K562 (cell line): Measurements from ENCODE around the gene JMJD1C. TPM values are rescaled to one million over a fixed set of nuclear protein-coding genes. Genes with fewer than 3 reads are reported as not detected.

Experiments used
- ATAC-seq: fragments of 200-7000 bp; cut with Tn5 transposase; 3 replicates; pipeline ENCODE4 v1.9.1; 2020; ENCODE audit warnings: moderate library complexity
- BruUV-seq: library from RNA; stranded (reverse); fragments of 400-500 nt; replicated peaks from 2 replicates; lab custom pipeline; 2021; lab: Mats Ljungman, UMichigan
- CTCF ChIA-PET: fragments of 300-600 bp; formaldehyde crosslinking; extraction: SDS; loops from one replicate; lab custom pipeline; 2021; ENCODE audit warnings: low intra/inter-chr PET ratio; lab: Yijun Ruan, JAX
- POLR2A ChIA-PET: fragments of 300-600, 350-650 bp; sonication (Branson Sonifier 250); formaldehyde crosslinking; extraction: SDS; loops from one replicate; lab custom pipeline; 2021; ENCODE audit warnings: antibody characterized with exemption, inconsistent platforms; lab: Yijun Ruan, JAX
- DNase-seq, 4 experiments: peaks; one replicate each; pipeline versions ENCODE4 v3.0.0 to v3.0.0-alpha.2; 2011 to 2018; ENCODE audit warnings: low spot score in 3 of 4, mixed read lengths in 3 of 4; ENCODE audit errors: extremely low read depth in 1 of 4
- FAIRE-seq: peaks from 2 replicates; lab custom pipeline; 2011; peaks lifted over from hg19 to GRCh38; lab: Jason Lieb, UNC
- H2AFZ ChIP-seq: 2 replicates; pipeline ENCODE4 v1.6.0; 2011; ENCODE audit warnings: low read depth, low read length, control low read depth, inconsistent platforms
- H3K27ac ChIP-seq: fragments of 200-600 bp; 3 replicates; pipeline ENCODE4 v1.8.0; 2011; ENCODE audit warnings: low read depth, mild to moderate bottlenecking, control low read depth, inconsistent platforms, low read length, moderate library complexity, mixed read lengths; ENCODE audit errors: extremely low read depth
- H3K27me3 ChIP-seq, 2 experiments: fragments of 300-600 bp in 1 of 2; 2 replicates in 1 of 2; 3 replicates in 1 of 2; pipeline versions ENCODE4 v1.6.0 to v1.8.0; 2011; ENCODE audit warnings: inconsistent platforms in 2 of 2, low read length in 2 of 2, mild to moderate bottlenecking in 1 of 2, mixed read lengths in 1 of 2, moderate library complexity in 1 of 2; ENCODE audit not compliant: control insufficient read depth in 2 of 2, insufficient read depth in 2 of 2
- H3K36me3 ChIP-seq: fragments of 300-600 bp; 3 replicates; pipeline ENCODE4 v1.8.0; 2011; ENCODE audit warnings: mild to moderate bottlenecking, low read length, inconsistent platforms; ENCODE audit not compliant: control insufficient read depth, insufficient read depth
- H3K4me1 ChIP-seq, 2 experiments: fragments of 200-600 bp in 1 of 2; replicated peaks in 1 of 2; 2 replicates in 1 of 2; 3 replicates in 1 of 2; pipeline versions ENCODE4 v1.5.1 to v1.8.0; 2011; ENCODE audit warnings: inconsistent platforms in 2 of 2, low read length in 2 of 2, mild to moderate bottlenecking in 1 of 2, mixed read lengths in 1 of 2, moderate library complexity in 1 of 2; ENCODE audit not compliant: control insufficient read depth in 2 of 2, insufficient read depth in 2 of 2
- H3K4me2 ChIP-seq: 2 replicates; pipeline ENCODE4 v1.6.1; 2011; ENCODE audit warnings: low read length, control low read depth, inconsistent platforms, mixed read lengths; ENCODE audit not compliant: insufficient read depth
- H3K4me3 ChIP-seq: fragments of 200-600 bp; sonication (generic), shearing (Covaris generic); 2 replicates; pipeline ENCODE4 v1.5.1; 2016; ENCODE audit warnings: control low read depth, inconsistent platforms
- H3K79me2 ChIP-seq: fragments of 200-600 bp; 3 replicates; pipeline ENCODE4 v1.8.0; 2011; ENCODE audit warnings: low read length, inconsistent platforms; ENCODE audit not compliant: control insufficient read depth, insufficient read depth
- H3K9ac ChIP-seq, 2 experiments: 2 replicates each; pipeline versions ENCODE4 v1.6.0 to v1.6.1; 2011; ENCODE audit warnings: low read depth in 2 of 2, low read length in 2 of 2, control low read depth in 1 of 2, inconsistent platforms in 1 of 2, mild to moderate bottlenecking in 1 of 2, mixed read lengths in 1 of 2; ENCODE audit not compliant: insufficient read depth in 1 of 2
- H3K9me1 ChIP-seq: one replicate; pipeline ENCODE4 v1.6.0; 2011; ENCODE audit warnings: inconsistent platforms, mild to moderate bottlenecking, low read length, moderate library complexity; ENCODE audit not compliant: control insufficient read depth, insufficient read depth
- H3K9me3 ChIP-seq: replicated peaks from 2 replicates; pipeline ENCODE4 v1.5.1; 2011; ENCODE audit warnings: low read depth, low read length, inconsistent platforms; ENCODE audit not compliant: control insufficient read depth, insufficient read depth
- H4K20me1 ChIP-seq: replicated peaks from 2 replicates; pipeline ENCODE4 v1.6.1; 2011; ENCODE audit warnings: low read length, inconsistent platforms, mixed read lengths; ENCODE audit not compliant: control insufficient read depth, insufficient read depth
- BRF1 ChIP-seq: IDR thresholded peaks from 3 replicates; pipeline ENCODE4 v1.6.1; 2011; ENCODE audit warnings: borderline replicate concordance, mild to moderate bottlenecking; ENCODE audit not compliant: insufficient read length; ENCODE audit errors: extremely low read depth
- DACH1 ChIP-seq: fragments of 450-650 bp; IDR thresholded peaks from 2 replicates; pipeline ENCODE4 v1.6.1; 2018; ENCODE audit not compliant: partially characterized antibody
- FOS ChIP-seq: IDR thresholded peaks from 3 replicates; pipeline ENCODE4 v1.6.1; 2011; ENCODE audit not compliant: insufficient read length; ENCODE audit errors: extremely low read depth
- LCOR ChIP-seq: sonication (generic); formaldehyde crosslinking; IDR thresholded peaks from 2 replicates; pipeline ENCODE4 v1.8.0; 2022; ENCODE audit warnings: mild to moderate bottlenecking, missing genetic modification reagents
- PBX2 ChIP-seq, 2 experiments: IDR thresholded peaks in 1 of 2; conservative IDR thresholded peaks in 1 of 2; 2 replicates each; pipeline ENCODE4 v1.6.1; 2016; ENCODE audit warnings: low read depth in 2 of 2, mild to moderate bottlenecking in 1 of 2, missing compliant biosample characterization in 1 of 2, missing genetic modification characterization in 1 of 2, moderate library complexity in 1 of 2
- PHF20 ChIP-seq: fragments of 450-650 bp; IDR thresholded peaks from 2 replicates; pipeline ENCODE4 v1.6.1; 2018; ENCODE audit not compliant: partially characterized antibody
- RCOR1 ChIP-seq, 2 experiments: IDR thresholded peaks; 2 replicates each; pipeline ENCODE4 v1.6.1; 2012; ENCODE audit warnings: low read depth in 2 of 2, low read length in 2 of 2, borderline replicate concordance in 1 of 2, improper control_type of control experiment in 1 of 2
- SMAD3 ChIP-seq: fragments of 450-650 bp; formaldehyde crosslinking; conservative IDR thresholded peaks from 2 replicates; pipeline ENCODE4 v1.4.0; 2020; ENCODE audit warnings: mild to moderate bottlenecking
- WGBS: fragments of 100-300 bp; shearing (Covaris generic); methylation state at CpG from one replicate; pipeline ENCODE4 v1.1.6; 2016; ENCODE audit warnings: low coverage, mixed read lengths; ENCODE audit not compliant: insufficient coverage; ENCODE audit errors: missing lambda C conversion rate; 5-methylcytosine and 5-hydroxymethylcytosine counted together
- in situ Hi-C: fragments of 300-500 bp; cut with MboI; formaldehyde crosslinking; loops from 4 replicates; pipeline ENCODE4 v1.15.0; 2018; ENCODE audit warnings: inconsistent platforms, mixed read lengths
- intact Hi-C: fragments of 100-400 bp; cut with micrococcal nuclease; formaldehyde crosslinking; loops from 2 replicates; pipeline ENCODE4 v1.14.2; 2022
- polyA plus RNA-seq, 8 experiments: library from polyadenylated mRNA; depleted of rRNA in 4 of 8; stranded (reverse) in 5 of 8; unstranded in 3 of 8; fragments of >200 nt; fragmentation: Nextera tagmentation in 2 of 8; fragmentation: Illumina TruSeq in 1 of 8; extraction: Ambion mirVana in 2 of 8; extraction: Trizol in 1 of 8; gene quantifications; 2 replicates each; pipeline versions ENCODE4 v1.2.1 to v1.2.3, GENCODE V29; 2011 to 2014; ENCODE audit warnings: inconsistent platforms in 1 of 8, missing spikeins in 1 of 8
- total RNA-seq, 7 experiments: library from RNA; depleted of rRNA in 6 of 7; stranded (reverse); fragments of >200 nt in 6 of 7; fragmentation: Illumina TruSeq in 2 of 7; extraction: Trizol in 2 of 7; gene quantifications; 2 replicates each; pipeline versions ENCODE4 v1.2.1 to v1.2.3, GENCODE V29; 2011 to 2021; ENCODE audit warnings: low replicate concordance in 1 of 7
- TF ChIP-seq, protein P1 (sequence below), 2 experiments: fragments of 150-350 bp in 1 of 2; IDR thresholded peaks; 2 replicates each; pipeline ENCODE4 v1.6.1; 2012 to 2016; ENCODE audit warnings: low read depth in 2 of 2, low read length in 2 of 2, mild to moderate bottlenecking in 1 of 2, moderate library complexity in 1 of 2
- TF ChIP-seq, protein P2 (sequence below): IDR thresholded peaks from 2 replicates; pipeline ENCODE4 v1.6.1; 2011; ENCODE audit warnings: borderline replicate concordance, low read depth, mild to moderate bottlenecking, moderate library complexity, low read length; ENCODE audit not compliant: insufficient read depth, poor library complexity, severe bottlenecking

JMJD1C gene
- total and polyA plus RNA-seq, 9 of the 15 experiments (the other 6 are each of a cell fraction or from before 2014, with no cell fraction given): 25.3 to 68.0 (median 47.2) TPM

DNA sequence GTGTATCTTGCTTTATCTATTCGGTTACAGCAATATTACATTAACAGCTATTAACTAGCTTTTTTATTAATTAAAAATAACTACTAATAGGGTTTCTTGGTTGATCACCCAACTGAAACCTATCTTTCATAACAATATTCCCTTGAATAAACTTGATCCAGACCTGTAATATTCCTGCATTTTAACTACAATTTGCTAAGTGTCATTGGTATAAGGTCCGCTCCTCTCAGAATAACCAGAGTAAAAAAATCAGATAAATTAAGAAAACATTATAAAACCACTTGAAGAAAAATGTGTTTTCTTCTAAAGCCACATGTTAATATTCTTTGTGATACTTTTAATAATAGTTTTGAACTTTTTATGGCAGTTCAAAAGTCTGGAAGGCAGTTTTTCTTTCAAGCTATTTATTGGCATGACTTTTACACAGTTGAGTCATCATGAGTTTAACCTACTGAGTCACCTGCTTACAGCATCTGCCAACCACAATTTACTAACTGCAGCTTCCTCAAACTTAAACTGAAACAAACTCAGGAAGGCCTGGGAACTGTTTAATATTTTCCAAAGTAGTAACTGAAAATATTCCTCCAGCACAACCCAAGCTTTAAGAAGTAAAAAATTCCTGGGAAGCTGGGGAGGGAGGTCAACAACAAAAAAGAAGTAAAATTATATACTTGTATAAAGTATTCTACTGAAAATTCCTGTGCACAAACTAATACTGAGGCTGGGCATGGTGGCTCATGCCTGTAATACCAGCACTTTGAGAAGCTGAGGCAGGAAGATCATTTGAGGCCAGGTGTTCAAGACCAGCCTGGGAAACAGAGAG lies 229.5 kb downstream of the JMJD1C start:
- Histone ChIP-seq H3K4me2 (no peak overlapping the region), H2AFZ (no peak overlapping the region), H3K9ac (0 out of 4 replicates have a peak overlapping the region, but pooled peaks of 1 of the 2 experiments have one; percentile 7), H3K9me1 (no peaks in the 10 kb centered on the region), H3K4me3 (no peak overlapping the region), H3K4me1 (peaks cover 0 to 8% of the 10 kb centered on the region in 2 experiments; a peak in 3 of 5 replicates), H3K27me3 (no peaks in the 10 kb centered on the region), H3K79me2 (peaks cover 89% of the 10 kb centered on the region), H4K20me1 (no peaks in the 10 kb centered on the region), H3K27ac (peak overlapping the region; percentile 61; the same call in 2 of the 3 replicates), H3K36me3 (peaks cover 6% of the 10 kb centered on the region; the same call in 1 of the 3 replicates), H3K9me3 (no peaks in the 10 kb centered on the region)
- ATAC-seq (peak; percentile 71), FAIRE-seq (peak; percentile 94), DNase-seq (peak in 3 of 4 experiments; percentile 24 to 63 (median 52))
- ChIA-PET POLR2A (interaction anchor here (0.6 to 1.7 kb wide), 8 partner anchors 8 to 392 kb away, joined by 3 to 6 read pairs (median 3); no protein-coding TSS in a partner anchor), CTCF (no interaction called here)
- WGBS: 82% methylated on average over 2 of the region's 2 CpGs
- intact Hi-C loops (no loop called here), in situ Hi-C loops (no loop called here)
- BruUV-seq: no TSS peak
- TF ChIP-seq, protein P1, sequence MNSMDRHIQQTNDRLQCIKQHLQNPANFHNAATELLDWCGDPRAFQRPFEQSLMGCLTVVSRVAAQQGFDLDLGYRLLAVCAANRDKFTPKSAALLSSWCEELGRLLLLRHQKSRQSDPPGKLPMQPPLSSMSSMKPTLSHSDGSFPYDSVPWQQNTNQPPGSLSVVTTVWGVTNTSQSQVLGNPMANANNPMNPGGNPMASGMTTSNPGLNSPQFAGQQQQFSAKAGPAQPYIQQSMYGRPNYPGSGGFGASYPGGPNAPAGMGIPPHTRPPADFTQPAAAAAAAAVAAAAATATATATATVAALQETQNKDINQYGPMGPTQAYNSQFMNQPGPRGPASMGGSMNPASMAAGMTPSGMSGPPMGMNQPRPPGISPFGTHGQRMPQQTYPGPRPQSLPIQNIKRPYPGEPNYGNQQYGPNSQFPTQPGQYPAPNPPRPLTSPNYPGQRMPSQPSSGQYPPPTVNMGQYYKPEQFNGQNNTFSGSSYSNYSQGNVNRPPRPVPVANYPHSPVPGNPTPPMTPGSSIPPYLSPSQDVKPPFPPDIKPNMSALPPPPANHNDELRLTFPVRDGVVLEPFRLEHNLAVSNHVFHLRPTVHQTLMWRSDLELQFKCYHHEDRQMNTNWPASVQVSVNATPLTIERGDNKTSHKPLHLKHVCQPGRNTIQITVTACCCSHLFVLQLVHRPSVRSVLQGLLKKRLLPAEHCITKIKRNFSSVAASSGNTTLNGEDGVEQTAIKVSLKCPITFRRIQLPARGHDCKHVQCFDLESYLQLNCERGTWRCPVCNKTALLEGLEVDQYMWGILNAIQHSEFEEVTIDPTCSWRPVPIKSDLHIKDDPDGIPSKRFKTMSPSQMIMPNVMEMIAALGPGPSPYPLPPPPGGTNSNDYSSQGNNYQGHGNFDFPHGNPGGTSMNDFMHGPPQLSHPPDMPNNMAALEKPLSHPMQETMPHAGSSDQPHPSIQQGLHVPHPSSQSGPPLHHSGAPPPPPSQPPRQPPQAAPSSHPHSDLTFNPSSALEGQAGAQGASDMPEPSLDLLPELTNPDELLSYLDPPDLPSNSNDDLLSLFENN (IDR thresholded peaks at IDR 0.05; ENCODE audit: low read depth in 2 of 2, low read length in 2 of 2): no peak
- peak in 1 of 2 experiments; percentile 66; a peak in 1 of 4 replicates for TF ChIP-seq RCOR1 (IDR thresholded peaks at IDR 0.05; ENCODE audit: borderline replicate concordance in 1 of 2, low read depth in 2 of 2, low read length in 2 of 2)
- TF ChIP-seq DACH1: peak; percentile 24
- TF ChIP-seq, protein P2, sequence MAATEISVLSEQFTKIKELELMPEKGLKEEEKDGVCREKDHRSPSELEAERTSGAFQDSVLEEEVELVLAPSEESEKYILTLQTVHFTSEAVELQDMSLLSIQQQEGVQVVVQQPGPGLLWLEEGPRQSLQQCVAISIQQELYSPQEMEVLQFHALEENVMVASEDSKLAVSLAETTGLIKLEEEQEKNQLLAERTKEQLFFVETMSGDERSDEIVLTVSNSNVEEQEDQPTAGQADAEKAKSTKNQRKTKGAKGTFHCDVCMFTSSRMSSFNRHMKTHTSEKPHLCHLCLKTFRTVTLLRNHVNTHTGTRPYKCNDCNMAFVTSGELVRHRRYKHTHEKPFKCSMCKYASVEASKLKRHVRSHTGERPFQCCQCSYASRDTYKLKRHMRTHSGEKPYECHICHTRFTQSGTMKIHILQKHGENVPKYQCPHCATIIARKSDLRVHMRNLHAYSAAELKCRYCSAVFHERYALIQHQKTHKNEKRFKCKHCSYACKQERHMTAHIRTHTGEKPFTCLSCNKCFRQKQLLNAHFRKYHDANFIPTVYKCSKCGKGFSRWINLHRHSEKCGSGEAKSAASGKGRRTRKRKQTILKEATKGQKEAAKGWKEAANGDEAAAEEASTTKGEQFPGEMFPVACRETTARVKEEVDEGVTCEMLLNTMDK: no peak
- TF ChIP-seq LCOR (CRISPR knock-in tag): 0 out of 2 replicates have a peak, but pooled peaks have one; percentile 60
- no peak for TF ChIP-seq SMAD3
- TF ChIP-seq FOS: peak; percentile 64
- no peak for TF ChIP-seq PBX2 (CRISPR knock-in tag; IDR thresholded peaks at IDR 0.05; ENCODE audit: low read depth)
- peak; percentile 27; the same call in 1 of the 2 replicates for TF ChIP-seq PBX2 (tag; conservative IDR thresholded peaks at IDR 0.05; ENCODE audit: low read depth)
- TF ChIP-seq BRF1: no peak
- no peak for TF ChIP-seq PHF20
